Liver (tissue), 9 donors: ENCODE results near the gene ADCK1. TPM values are rescaled to one million over a fixed set of nuclear protein-coding genes. Genes with fewer than 3 reads are reported as not detected.

Experiments used
- DNase-seq: peaks from one replicate; pipeline ENCODE4 v3.0.0-alpha.2; 2017; ENCODE audit warnings: low spot score
- H3K27ac ChIP-seq, 2 donors: one replicate each; pipeline ENCODE4 v1.7.0; 2013; ENCODE audit warnings: inconsistent platforms in 2 of 2, low read length in 2 of 2, control low read depth in 1 of 2, low read depth in 1 of 2, mild to moderate bottlenecking in 1 of 2
- H3K27me3 ChIP-seq, 4 donors: one replicate each; pipeline versions ENCODE4 v1.6.1 to v1.7.0; 2013; ENCODE audit warnings: low read length in 3 of 4, inconsistent platforms in 1 of 4, mild to moderate bottlenecking in 1 of 4, moderate library complexity in 1 of 4; ENCODE audit not compliant: control insufficient read depth in 4 of 4, insufficient read depth in 4 of 4
- H3K36me3 ChIP-seq, 4 donors: one replicate each; pipeline versions ENCODE4 v1.6.1 to v1.7.0; 2013; ENCODE audit warnings: low read length in 3 of 4, mild to moderate bottlenecking in 3 of 4, low read depth in 1 of 4, moderate library complexity in 1 of 4; ENCODE audit not compliant: control insufficient read depth in 4 of 4, insufficient read depth in 3 of 4
- H3K4me1 ChIP-seq, 4 donors: one replicate each; pipeline versions ENCODE4 v1.6.1 to v1.7.0; 2013; ENCODE audit warnings: low read length in 3 of 4, mild to moderate bottlenecking in 3 of 4, moderate library complexity in 1 of 4; ENCODE audit not compliant: control insufficient read depth in 4 of 4, insufficient read depth in 4 of 4
- H3K4me3 ChIP-seq, 3 donors: one replicate each; pipeline versions ENCODE4 v1.6.1 to v1.7.0; 2013; ENCODE audit warnings: low read length in 3 of 3, control low read depth in 1 of 3, low read depth in 1 of 3, mild to moderate bottlenecking in 1 of 3
- H3K9ac ChIP-seq, 2 donors: one replicate each; pipeline ENCODE4 v1.7.0; 2013; ENCODE audit warnings: low read length in 2 of 2, mild to moderate bottlenecking in 2 of 2, moderate library complexity in 2 of 2, control low read depth in 1 of 2, low read depth in 1 of 2
- H3K9me3 ChIP-seq, 4 donors: one replicate each; pipeline versions ENCODE4 v1.6.1 to v1.7.0; 2013; ENCODE audit warnings: low read length in 3 of 4; ENCODE audit not compliant: control insufficient read depth in 4 of 4
- CTCF ChIP-seq: fragments of 150-350 bp; IDR thresholded peaks from 2 replicates; pipeline ENCODE4 v1.5.1; 2017; ENCODE audit warnings: improper control_type of control experiment, low read depth, low read length; ENCODE audit not compliant: missing input control
- EGR1 ChIP-seq, 2 donors: IDR thresholded peaks; 2 replicates each; pipeline ENCODE4 v1.6.1; 2016 to 2018; ENCODE audit warnings: antibody characterized with exemption in 2 of 2, low read depth in 2 of 2
- FOXA1 ChIP-seq: IDR thresholded peaks from 2 replicates; pipeline ENCODE4 v1.6.1; 2016; ENCODE audit warnings: antibody characterized with exemption
- FOXA2 ChIP-seq: IDR thresholded peaks from 2 replicates; pipeline ENCODE4 v1.6.1; 2016; ENCODE audit warnings: antibody characterized with exemption
- GABPA ChIP-seq, 2 donors: IDR thresholded peaks in 1 of 2; conservative IDR thresholded peaks in 1 of 2; 2 replicates each; pipeline ENCODE4 v1.6.1; 2016; ENCODE audit warnings: antibody characterized with exemption in 2 of 2, mild to moderate bottlenecking in 1 of 2, moderate library complexity in 1 of 2
- HNF4A ChIP-seq, 2 donors: conservative IDR thresholded peaks; 2 replicates each; pipeline ENCODE4 v1.6.1; 2016; ENCODE audit warnings: antibody characterized with exemption in 2 of 2, mild to moderate bottlenecking in 2 of 2
- HNF4G ChIP-seq: IDR thresholded peaks from 2 replicates; pipeline ENCODE4 v1.6.1; 2016; ENCODE audit warnings: antibody characterized with exemption
- JUND ChIP-seq, 2 donors: IDR thresholded peaks; 2 replicates each; pipeline ENCODE4 v1.6.1; 2016; ENCODE audit warnings: antibody characterized with exemption in 2 of 2
- MAX ChIP-seq: IDR thresholded peaks from 2 replicates; pipeline ENCODE4 v1.6.1; 2016; ENCODE audit warnings: antibody characterized with exemption
- NR2F2 ChIP-seq: IDR thresholded peaks from 2 replicates; pipeline ENCODE4 v1.6.1; 2016; ENCODE audit warnings: antibody characterized with exemption
- RAD21 ChIP-seq, 2 donors: IDR thresholded peaks; 2 replicates each; pipeline ENCODE4 v1.6.1; 2016; ENCODE audit warnings: antibody characterized with exemption in 2 of 2, mild to moderate bottlenecking in 2 of 2
- REST ChIP-seq: IDR thresholded peaks from 2 replicates; pipeline ENCODE4 v1.6.1; 2016; ENCODE audit warnings: antibody characterized with exemption, mild to moderate bottlenecking
- RXRA ChIP-seq, 2 donors: IDR thresholded peaks; 2 replicates each; pipeline ENCODE4 v1.6.1; 2017 to 2018; ENCODE audit warnings: antibody characterized with exemption in 2 of 2, mild to moderate bottlenecking in 1 of 2
- SP1 ChIP-seq: IDR thresholded peaks from 2 replicates; pipeline ENCODE4 v1.6.1; 2018; ENCODE audit warnings: antibody characterized with exemption, mild to moderate bottlenecking
- TAF1 ChIP-seq: conservative IDR thresholded peaks from 2 replicates; pipeline ENCODE4 v1.6.1; 2016; ENCODE audit warnings: antibody characterized with exemption, mild to moderate bottlenecking
- YY1 ChIP-seq: IDR thresholded peaks from 2 replicates; pipeline ENCODE4 v1.6.1; 2016; ENCODE audit warnings: antibody characterized with exemption, mild to moderate bottlenecking
- ZBTB33 ChIP-seq: IDR thresholded peaks from 2 replicates; pipeline ENCODE4 v1.6.1; 2016; ENCODE audit warnings: antibody characterized with exemption
- WGBS: extraction: QIAGEN DNeasy Blood & Tissue Kit; methylation state at CpG from one replicate; pipeline ENCODE4 v1.1.7; 2013; 5-methylcytosine and 5-hydroxymethylcytosine counted together
- polyA plus RNA-seq, 2 donors: library from polyadenylated mRNA; stranded (reverse) in 1 of 2; unstranded in 1 of 2; fragments of 200-250 nt in 1 of 2; fragments of >200 nt in 1 of 2; fragmentation: Nextera tagmentation in 1 of 2; extraction: Ambion mirVana in 1 of 2; gene quantifications; one replicate each; pipeline versions ENCODE4 v1.2.1 to v1.2.3, GENCODE V29; 2013 to 2015
- total RNA-seq, 2 donors: library from RNA; depleted of rRNA; stranded (reverse); fragments of >200 nt; gene quantifications; one replicate each; pipeline ENCODE4 v1.2.3, GENCODE V29; 2014
- donor health status: healthy.
- donor health status: healthy.
- donor health status: healthy.
- donor health status: healthy.
- donor health status: healthy.

The ADCK1 gene
- total and polyA plus RNA-seq, 4 donors = 4.0 to 4.9 (median 4.4) TPM

- Histone ChIP-seq H3K27me3 (peaks cover 0 to 2% (median 0%) of the 10 kb centered on the region in 4 donors), H3K4me3 (no peak overlapping the region), H3K27ac (no peak overlapping the region), H3K9me3 (no peaks in the 10 kb centered on the region), H3K36me3 (no peaks in the 10 kb centered on the region), H3K9ac (no peak overlapping the region), H3K4me1 (peaks cover 2 to 6% (median 5%) of the 10 kb centered on the region in 4 donors)
- DNase-seq = no peak
- no peak for TF ChIP-seq JUND (IDR thresholded peaks at IDR 0.05)
- no peak for TF ChIP-seq MAX
- no peak for TF ChIP-seq YY1
- TF ChIP-seq REST = no peak
- 66% methylated on average over 6 of the region's 6 CpGs for WGBS
Measured at GRCh38 chr14:77979171-77979570, 179.3 kb downstream of the ADCK1 start.

- Histone ChIP-seq H3K27ac (no peak overlapping the region), H3K9ac (no peak overlapping the region), H3K4me3 (no peak overlapping the region), H3K4me1 (peaks cover 2 to 6% (median 5%) of the 10 kb centered on the region in 4 donors), H3K36me3 (no peaks in the 10 kb centered on the region), H3K9me3 (no peaks in the 10 kb centered on the region), H3K27me3 (peaks cover 0 to 2% (median 0%) of the 10 kb centered on the region in 4 donors)
- no peak for DNase-seq
- TF ChIP-seq ZBTB33 (no peak), RXRA (IDR thresholded peaks at IDR 0.05) (no peak), REST (no peak), FOXA2 (no peak), JUND (IDR thresholded peaks at IDR 0.05) (no peak), NR2F2 (no peak), HNF4G (no peak), EGR1 (IDR thresholded peaks at IDR 0.05; ENCODE audit: low read depth in 2 of 2) (no peak), MAX (no peak), GABPA (IDR thresholded peaks at IDR 0.05 in 1 of 2, conservative IDR thresholded peaks at IDR 0.05 in 1 of 2) (no peak), CTCF (no peak), FOXA1 (no peak), RAD21 (IDR thresholded peaks at IDR 0.05) (no peak), TAF1 (no peak), HNF4A (conservative IDR thresholded peaks at IDR 0.05) (no peak), SP1 (no peak)
- 53% methylated on average over 14 of the region's 14 CpGs for WGBS
Measured at GRCh38 chr14:77979666-77980351, 179.9 kb downstream of the ADCK1 start.
